A673 (cell line): ENCODE data around the gene HOMER2.
"Not testable (repeated sequence)": the region's sequence is repeated elsewhere in the genome, so short reads cannot be mapped to it uniquely, and the experiment has no call there.

Experiments used
- CTCF ChIP-seq: fragments of 300-800, 200-600 bp; sonication (generic); conservative IDR thresholded peaks from 2 replicates; pipeline ENCODE4 v1.5.1; 2017; ENCODE audit warnings: low read depth, mild to moderate bottlenecking, antibody characterized with exemption, low read length, moderate library complexity, mixed read lengths
- EZH2 ChIP-seq: fragments of 200-600 bp; sonication (generic); IDR thresholded peaks from 2 replicates; pipeline ENCODE4 v1.6.1; 2017; ENCODE audit warnings: borderline replicate concordance, low read depth, mild to moderate bottlenecking, mixed read lengths, antibody characterized with exemption, low read length; ENCODE audit not compliant: poor library complexity, severe bottlenecking

- TF ChIP-seq CTCF, EZH2: not testable (repeated sequence)
Observed at GRCh38 chr15:83000672-83001031, 48.1 kb upstream of the HOMER2 start.
